GM13977 (cell line): ENCODE results near the gene SLX4IP.

Experiments used
- DNase-seq: peaks from one replicate; pipeline ENCODE4 v3.0.0; 2012; ENCODE audit warnings: low spot score
- CTCF ChIP-seq: IDR thresholded peaks from 2 replicates; pipeline ENCODE4 v1.5.1; 2012; ENCODE audit warnings: mild to moderate bottlenecking, control low read depth; ENCODE audit not compliant: insufficient read depth; ENCODE audit errors: extremely low read depth, missing control alignments
- in situ Hi-C: fragments of 300-500 bp; cut with MboI; formaldehyde crosslinking; loops from one replicate; pipeline ENCODE4 v1.12.0; 2022; ENCODE audit warnings: low sequenced_read_pairs, low pct_unique_long_range_greater_than_20kb, mixed read lengths, inconsistent platforms; ENCODE audit not compliant: unreplicated experiment

Gene SLX4IP

GRCh38 chr20:10497791-10498190, 62.7 kb downstream of the SLX4IP start:
- TF ChIP-seq CTCF = no peak
- in situ Hi-C loops = no loop called here
- DNase-seq = no peak

- in situ Hi-C loops = no loop called here
- DNase-seq = no peak
- TF ChIP-seq CTCF = no peak
Observed at GRCh38 chr20:10498200-10498599, 63.1 kb downstream of the SLX4IP start.

GRCh38 chr20:10501402-10501801, 66.3 kb downstream of the SLX4IP start:
- TF ChIP-seq CTCF = no peak
- in situ Hi-C loops = no loop called here
- no peak for DNase-seq

- DNase-seq = no peak
- in situ Hi-C loops = no loop called here
- TF ChIP-seq CTCF = no peak
Observed at GRCh38 chr20:10502098-10502526, 67.0 kb downstream of the SLX4IP start.

- no peak for TF ChIP-seq CTCF
- DNase-seq = no peak
- in situ Hi-C loops = no loop called here
Observed at GRCh38 chr20:10504608-10504993, 69.5 kb downstream of the SLX4IP start.

GRCh38 chr20:10504994-10505730, 70.1 kb downstream of the SLX4IP start:
- no peak for TF ChIP-seq CTCF
- in situ Hi-C loops = no loop called here
- no peak for DNase-seq

- no peak for DNase-seq
- in situ Hi-C loops = no loop called here
- no peak for TF ChIP-seq CTCF
Observed at GRCh38 chr20:10505827-10506226, 70.7 kb downstream of the SLX4IP start.
